GM19239 (cell line): ENCODE data around the gene FAM131B.

ENCODE experiments used
- DNase-seq: peaks from one replicate; pipeline ENCODE4 v3.0.0; 2011; ENCODE audit warnings: low spot score; ENCODE audit not compliant: insufficient read length
- FAIRE-seq: peaks from 2 replicates; lab custom pipeline; 2011; peaks lifted over from hg19 to GRCh38; lab: Jason Lieb, UNC

The FAM131B gene

GRCh38 chr7:143384148-143384547 is 21.6 kb upstream of the FAM131B start:
- no peak for FAIRE-seq
- DNase-seq = no peak

GRCh38 chr7:143383642-143383957 is 21.1 kb upstream of the FAM131B start:
- DNase-seq (no peak), FAIRE-seq (no peak)

- DNase-seq (no peak), FAIRE-seq (no peak)
Measured at GRCh38 chr7:143382791-143383641, 20.5 kb upstream of the FAM131B start.

GRCh38 chr7:143382126-143382790 is 19.7 kb upstream of the FAM131B start:
- FAIRE-seq = no peak
- no peak for DNase-seq

- no peak for DNase-seq
- no peak for FAIRE-seq
Measured at GRCh38 chr7:143381427-143382125, 19.1 kb upstream of the FAM131B start.

- DNase-seq (peak; percentile 94), FAIRE-seq (no peak)
Measured at GRCh38 chr7:143380646-143381426, 18.3 kb upstream of the FAM131B start, which contains the start of gene ZYX. Gene ZYX (plus strand): TSS chr7:143381345. CDS start chr7:143381572, 227 bp downstream.

- no peak for FAIRE-seq
- peak; percentile 77 for DNase-seq
Measured at GRCh38 chr7:143380260-143380645, 17.7 kb upstream of the FAM131B start.

- DNase-seq (no peak), FAIRE-seq (no peak)
Measured at GRCh38 chr7:143379611-143380259, 17.2 kb upstream of the FAM131B start.

GRCh38 chr7:143376396-143376795 is 13.9 kb upstream of the FAM131B start:
- FAIRE-seq (no peak), DNase-seq (no peak)

GRCh38 chr7:143375298-143376034 is 13.0 kb upstream of the FAM131B start:
- no peak for FAIRE-seq
- no peak for DNase-seq

GRCh38 chr7:143374561-143374960 is 12.0 kb upstream of the FAM131B start:
- DNase-seq = no peak
- no peak for FAIRE-seq

- FAIRE-seq (no peak), DNase-seq (no peak)
Measured at GRCh38 chr7:143373255-143373794, 10.8 kb upstream of the FAM131B start.

GRCh38 chr7:143372070-143372469 is 9.6 kb upstream of the FAM131B start:
- no peak for FAIRE-seq
- DNase-seq = no peak

GRCh38 chr7:143369678-143370651 is 7.5 kb upstream of the FAM131B start:
- DNase-seq (no peak), FAIRE-seq (no peak)

GRCh38 chr7:143368387-143368786 is 5.9 kb upstream of the FAM131B start:
- FAIRE-seq (no peak), DNase-seq (no peak)

GRCh38 chr7:143367972-143368371 is 5.5 kb upstream of the FAM131B start:
- DNase-seq (no peak), FAIRE-seq (no peak)

GRCh38 chr7:143363016-143363937 is 764 bp upstream of the FAM131B start:
- DNase-seq (no peak), FAIRE-seq (no peak)
